Neural progenitor cell (in vitro differentiated cells): ENCODE results near the gene CHMP5.

Source experiments
- CTCF ChIP-seq: fragments of 200-600 bp; sonication (generic); IDR thresholded peaks from 2 replicates; pipeline ENCODE4 v1.5.1; 2017; ENCODE audit warnings: antibody characterized with exemption, mild to moderate bottlenecking
- EZH2 ChIP-seq: fragments of 200-600 bp; sonication (generic); IDR thresholded peaks from 2 replicates; pipeline ENCODE4 v1.6.1; 2017; ENCODE audit warnings: antibody characterized with exemption, mild to moderate bottlenecking, moderate library complexity

GRCh38 chr9:33227741-33228140, 37.1 kb upstream of the CHMP5 start:
- TF ChIP-seq CTCF (no peak), EZH2 (no peak)
